Measurements from ENCODE around the gene GSG1. TPM values are rescaled to one million over a fixed set of nuclear protein-coding genes. Genes with fewer than 3 reads are reported as not detected.

The GSG1 gene
- total RNA-seq (not detected), polyA plus RNA-seq (not detected)
- long read RNA-seq, donor 1, partial matches to known transcripts, result 0 of 3 reads
- long read RNA-seq, donor 1, other reads (novel, unspliced or antisense), result 3 of 3 reads
- long read RNA-seq, donor 2, partial matches to known transcripts, result 0 of 2 reads
- long read RNA-seq, donor 2, other reads (novel, unspliced or antisense), result 2 of 2 reads

- Histone ChIP-seq H3K36me3 (ENCODE audit: control insufficient read depth in 1 of 2, insufficient read depth in 2 of 2, low read length in 1 of 2) (no peaks in the 10 kb centered on the region), H3K9me3 (ENCODE audit: control insufficient read depth, low read length) (no peaks in the 10 kb centered on the region), H3K27me3 (ENCODE audit: control insufficient read depth in 1 of 2, insufficient read depth in 2 of 2, low read length in 1 of 2) (no peaks in the 10 kb centered on the region), H3K27ac (ENCODE audit: low read depth in 1 of 2, low read length in 2 of 2) (peak within 1 kb of the TSS in 1 of 2 donors; percentile 76), H3K4me1 (ENCODE audit: control insufficient read depth in 1 of 2, insufficient read depth in 2 of 2, low read length in 2 of 2) (peaks cover 0 to 2% of the 10 kb centered on the region in 2 donors), H3K4me3 (ENCODE audit: low read length in 2 of 2) (no peak within 1 kb of the TSS)
- DNase-seq, result no peak
- 92 to 93% methylated on average over 8 of the region's 8 CpGs for WGBS, 2 donors
- no peak for ATAC-seq (ENCODE audit: low FRiP score)
- intact Hi-C loops (cut with DNase I), result loop anchor here (5.0 to 10.0 kb wide), 3 partner anchors 44 to 379 kb away; partner anchors contain the start of gene HEBP1 (in 1 of the 2)
Measured at GRCh38 chr12:13103391-13104033, at the start of gene GSG1. Gene GSG1, minus strand, starts transcription at chr12:13103667. Its CDS starts 155 bp downstream, at chr12:13103512.

- Histone ChIP-seq H3K4me1 (ENCODE audit: control insufficient read depth in 1 of 2, insufficient read depth in 2 of 2, low read length in 2 of 2) (peaks cover 0 to 1% of the 10 kb centered on the region in 2 donors), H3K36me3 (ENCODE audit: control insufficient read depth in 1 of 2, insufficient read depth in 2 of 2, low read length in 1 of 2) (no peaks in the 10 kb centered on the region), H3K27ac (ENCODE audit: low read depth in 1 of 2, low read length in 2 of 2) (no peak overlapping the region), H3K27me3 (ENCODE audit: control insufficient read depth in 1 of 2, insufficient read depth in 2 of 2, low read length in 1 of 2) (no peaks in the 10 kb centered on the region), H3K4me3 (ENCODE audit: low read length in 2 of 2) (no peak overlapping the region), H3K9me3 (ENCODE audit: control insufficient read depth, low read length) (no peaks in the 10 kb centered on the region)
- 83% methylated on average over 7 of the region's 7 CpGs for WGBS, 2 donors
- intact Hi-C loops (cut with DNase I), result no loop called here
- ATAC-seq (ENCODE audit: low FRiP score) (no peak), DNase-seq (no peak)
Measured at GRCh38 chr12:13153180-13153579, 49.7 kb upstream of the GSG1 start.

- no peaks in the 10 kb centered on the region for H3K36me3 ChIP-seq (ENCODE audit: control insufficient read depth in 1 of 2, insufficient read depth in 2 of 2, low read length in 1 of 2)
- H3K4me1 ChIP-seq (ENCODE audit: control insufficient read depth in 1 of 2, insufficient read depth in 2 of 2, low read length in 2 of 2), result peaks cover 0 to 4% of the 10 kb centered on the region in 2 donors
- H3K27ac ChIP-seq (ENCODE audit: low read depth in 1 of 2, low read length in 2 of 2), result no peak overlapping the region
- H3K9me3 ChIP-seq (ENCODE audit: control insufficient read depth, low read length), result no peaks in the 10 kb centered on the region
- H3K4me3 ChIP-seq (ENCODE audit: low read length in 2 of 2), result no peak overlapping the region
- ATAC-seq (ENCODE audit: low FRiP score), result no peak
- no peak for DNase-seq
- 94 to 95% methylated on average over 6 of the region's 6 CpGs for WGBS, 2 donors
- no peaks in the 10 kb centered on the region for H3K27me3 ChIP-seq (ENCODE audit: control insufficient read depth in 1 of 2, insufficient read depth in 2 of 2, low read length in 1 of 2)
- intact Hi-C loops (cut with DNase I), result no loop called here
Measured at GRCh38 chr12:13152756-13153155, 49.3 kb upstream of the GSG1 start.

- H3K9me3 ChIP-seq (ENCODE audit: control insufficient read depth, low read length), result no peaks in the 10 kb centered on the region
- H3K4me3 ChIP-seq (ENCODE audit: low read length in 2 of 2), result no peak overlapping the region
- no peak overlapping the region for H3K27ac ChIP-seq (ENCODE audit: low read depth in 1 of 2, low read length in 2 of 2)
- 82 to 89% methylated on average over 1 of the region's 1 CpG for WGBS, 2 donors
- H3K4me1 ChIP-seq (ENCODE audit: control insufficient read depth in 1 of 2, insufficient read depth in 2 of 2, low read length in 2 of 2), result peaks cover 0 to 4% of the 10 kb centered on the region in 2 donors
- DNase-seq, result peak in 1 of 2 donors; percentile 65
- intact Hi-C loops (cut with DNase I), result no loop called here
- ATAC-seq (ENCODE audit: low FRiP score), result no peak
- no peaks in the 10 kb centered on the region for H3K27me3 ChIP-seq (ENCODE audit: control insufficient read depth in 1 of 2, insufficient read depth in 2 of 2, low read length in 1 of 2)
- no peaks in the 10 kb centered on the region for H3K36me3 ChIP-seq (ENCODE audit: control insufficient read depth in 1 of 2, insufficient read depth in 2 of 2, low read length in 1 of 2)
Measured at GRCh38 chr12:13152281-13152680, 48.8 kb upstream of the GSG1 start.

- no peaks in the 10 kb centered on the region for H3K27me3 ChIP-seq (ENCODE audit: control insufficient read depth in 1 of 2, insufficient read depth in 2 of 2, low read length in 1 of 2)
- ATAC-seq (ENCODE audit: low FRiP score) (peak; percentile 3), DNase-seq (no peak)
- no peaks in the 10 kb centered on the region for H3K36me3 ChIP-seq (ENCODE audit: control insufficient read depth in 1 of 2, insufficient read depth in 2 of 2, low read length in 1 of 2)
- H3K4me3 ChIP-seq (ENCODE audit: low read length in 2 of 2), result no peak overlapping the region
- intact Hi-C loops (cut with DNase I), result loop anchor here in 1 of 2 donors (5.0 kb wide), 1 partner anchor 47 kb away; the partner anchor contains the start of gene GSG1
- no peak overlapping the region for H3K27ac ChIP-seq (ENCODE audit: low read depth in 1 of 2, low read length in 2 of 2)
- 51 to 53% methylated on average over 4 of the region's 4 CpGs for WGBS, 2 donors
- no peaks in the 10 kb centered on the region for H3K9me3 ChIP-seq (ENCODE audit: control insufficient read depth, low read length)
- peaks cover 0 to 4% of the 10 kb centered on the region in 2 donors for H3K4me1 ChIP-seq (ENCODE audit: control insufficient read depth in 1 of 2, insufficient read depth in 2 of 2, low read length in 2 of 2)
Measured at GRCh38 chr12:13149411-13149810, 45.9 kb upstream of the GSG1 start.

GRCh38 chr12:13148485-13148847 lies 45.0 kb upstream of the GSG1 start:
- intact Hi-C loops (cut with DNase I), result loop anchor here in 1 of 2 donors (5.0 kb wide), 1 partner anchor 46 kb away; the partner anchor contains the start of gene GSG1
- Histone ChIP-seq H3K4me1 (ENCODE audit: control insufficient read depth in 1 of 2, insufficient read depth in 2 of 2, low read length in 2 of 2) (peaks cover 0 to 4% of the 10 kb centered on the region in 2 donors), H3K27ac (ENCODE audit: low read depth in 1 of 2, low read length in 2 of 2) (peak overlapping the region in 1 of 2 donors; percentile 75), H3K4me3 (ENCODE audit: low read length in 2 of 2) (no peak overlapping the region), H3K36me3 (ENCODE audit: control insufficient read depth in 1 of 2, insufficient read depth in 2 of 2, low read length in 1 of 2) (no peaks in the 10 kb centered on the region), H3K9me3 (ENCODE audit: control insufficient read depth, low read length) (no peaks in the 10 kb centered on the region), H3K27me3 (ENCODE audit: control insufficient read depth in 1 of 2, insufficient read depth in 2 of 2, low read length in 1 of 2) (no peaks in the 10 kb centered on the region)
- ATAC-seq (ENCODE audit: low FRiP score) (peak; percentile 2), DNase-seq (no peak)
- WGBS, 2 donors, result 15 to 17% methylated on average over 3 of the region's 3 CpGs

GRCh38 chr12:13147688-13148484 lies 44.4 kb upstream of the GSG1 start:
- H3K27ac ChIP-seq (ENCODE audit: low read depth in 1 of 2, low read length in 2 of 2), result peak overlapping the region; percentile 61 to 64
- ATAC-seq (ENCODE audit: low FRiP score), result peak; percentile 52

GRCh38 chr12:13146336-13146938 lies 43.0 kb upstream of the GSG1 start:
- peaks cover 0 to 4% of the 10 kb centered on the region in 2 donors for H3K4me1 ChIP-seq (ENCODE audit: control insufficient read depth in 1 of 2, insufficient read depth in 2 of 2, low read length in 2 of 2)
- intact Hi-C loops (cut with DNase I), result loop anchor here in 1 of 2 donors (5.0 kb wide), 1 partner anchor 44 kb away; the partner anchor contains the start of gene GSG1
- no peak overlapping the region for H3K4me3 ChIP-seq (ENCODE audit: low read length in 2 of 2)
- H3K27ac ChIP-seq (ENCODE audit: low read depth in 1 of 2, low read length in 2 of 2), result no peak overlapping the region
- no peaks in the 10 kb centered on the region for H3K36me3 ChIP-seq (ENCODE audit: control insufficient read depth in 1 of 2, insufficient read depth in 2 of 2, low read length in 1 of 2)
- ATAC-seq (ENCODE audit: low FRiP score) (peak; percentile 80), DNase-seq (no peak)
- 59 to 60% methylated on average over 3 of the region's 3 CpGs for WGBS, 2 donors
- no peaks in the 10 kb centered on the region for H3K9me3 ChIP-seq (ENCODE audit: control insufficient read depth, low read length)
- H3K27me3 ChIP-seq (ENCODE audit: control insufficient read depth in 1 of 2, insufficient read depth in 2 of 2, low read length in 1 of 2), result no peaks in the 10 kb centered on the region

More at GRCh38 chr12:13147688-13148484, 44.4 kb upstream of the GSG1 start:
- Histone ChIP-seq H3K4me1 (ENCODE audit: control insufficient read depth in 1 of 2, insufficient read depth in 2 of 2, low read length in 2 of 2) (peaks cover 0 to 4% of the 10 kb centered on the region in 2 donors), H3K4me3 (ENCODE audit: low read length in 2 of 2) (no peak overlapping the region), H3K36me3 (ENCODE audit: control insufficient read depth in 1 of 2, insufficient read depth in 2 of 2, low read length in 1 of 2) (no peaks in the 10 kb centered on the region), H3K9me3 (ENCODE audit: control insufficient read depth, low read length) (no peaks in the 10 kb centered on the region), H3K27me3 (ENCODE audit: control insufficient read depth in 1 of 2, insufficient read depth in 2 of 2, low read length in 1 of 2) (no peaks in the 10 kb centered on the region)
- intact Hi-C loops (cut with DNase I), result loop anchor here in 1 of 2 donors (5.0 kb wide), 1 partner anchor 46 kb away; the partner anchor contains the start of gene GSG1
- no peak for DNase-seq
- 27 to 29% methylated on average over 12 of the region's 12 CpGs for WGBS, 2 donors
